Activated CD8-positive, alpha-beta memory T cell treated with anti-CD3 and anti-CD28 coated beads, Interleukin-2, amount 50 U/mL, for 4 hours (primary cell): ENCODE results near the gene AK5.

Experiments used
- DNase-seq: peaks from one replicate; pipeline ENCODE4 v3.0.0-alpha.2; 2020

Gene AK5, protein sequence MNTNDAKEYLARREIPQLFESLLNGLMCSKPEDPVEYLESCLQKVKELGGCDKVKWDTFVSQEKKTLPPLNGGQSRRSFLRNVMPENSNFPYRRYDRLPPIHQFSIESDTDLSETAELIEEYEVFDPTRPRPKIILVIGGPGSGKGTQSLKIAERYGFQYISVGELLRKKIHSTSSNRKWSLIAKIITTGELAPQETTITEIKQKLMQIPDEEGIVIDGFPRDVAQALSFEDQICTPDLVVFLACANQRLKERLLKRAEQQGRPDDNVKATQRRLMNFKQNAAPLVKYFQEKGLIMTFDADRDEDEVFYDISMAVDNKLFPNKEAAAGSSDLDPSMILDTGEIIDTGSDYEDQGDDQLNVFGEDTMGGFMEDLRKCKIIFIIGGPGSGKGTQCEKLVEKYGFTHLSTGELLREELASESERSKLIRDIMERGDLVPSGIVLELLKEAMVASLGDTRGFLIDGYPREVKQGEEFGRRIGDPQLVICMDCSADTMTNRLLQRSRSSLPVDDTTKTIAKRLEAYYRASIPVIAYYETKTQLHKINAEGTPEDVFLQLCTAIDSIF

GRCh38 chr1:77281491-77282186 lies at the start of gene AK5:
AK5 (plus strand) TSS chr1:77282019; CDS start chr1:77282314, 295 bp downstream.
- DNase-seq = peak; percentile 61

DNA sequence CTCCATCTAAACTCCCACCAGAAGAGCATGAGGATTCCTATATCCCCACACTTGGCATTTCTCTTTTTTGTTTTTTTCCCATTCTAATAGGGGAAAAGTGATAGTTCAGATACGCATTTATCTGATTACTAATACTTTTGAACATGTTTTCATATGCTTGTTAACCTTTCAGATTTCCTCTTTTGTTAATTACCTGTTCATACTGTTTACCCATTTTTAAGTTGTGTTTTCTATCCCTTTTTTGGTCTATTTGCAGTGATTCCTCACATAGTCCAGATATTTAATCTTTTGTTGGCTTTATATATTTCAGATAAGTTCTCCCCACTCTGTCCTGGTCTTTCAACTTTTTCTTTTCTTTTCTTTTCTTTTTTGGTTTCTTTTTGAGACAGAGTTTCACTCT lies 49.0 kb upstream of the AK5 start:
- no peak for DNase-seq

GRCh38 chr1:77234096-77234495 lies 47.7 kb upstream of the AK5 start:
- DNase-seq = no peak

- no peak for DNase-seq
Observed at GRCh38 chr1:77234943-77235342, 46.9 kb upstream of the AK5 start.

DNA sequence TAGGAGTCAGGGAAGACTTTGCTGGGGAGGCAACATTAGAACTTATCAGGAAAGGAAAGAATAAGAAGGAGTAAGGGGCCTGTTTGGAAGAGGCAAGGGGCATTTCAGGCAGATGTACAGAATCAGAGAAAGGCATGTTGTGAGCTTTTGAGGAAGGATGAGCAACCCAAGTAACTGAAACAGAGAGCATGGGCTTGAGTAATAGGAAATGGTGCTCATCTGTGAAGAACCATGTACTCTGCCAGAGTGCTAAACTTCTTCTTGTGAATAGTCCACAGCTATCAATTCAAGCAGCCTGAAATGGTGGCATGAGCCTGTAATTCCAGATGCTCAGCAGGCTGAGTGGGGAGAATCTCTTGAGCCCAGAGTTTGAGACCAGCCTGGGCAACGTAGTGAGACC lies 43.4 kb upstream of the AK5 start:
- no peak for DNase-seq

DNA sequence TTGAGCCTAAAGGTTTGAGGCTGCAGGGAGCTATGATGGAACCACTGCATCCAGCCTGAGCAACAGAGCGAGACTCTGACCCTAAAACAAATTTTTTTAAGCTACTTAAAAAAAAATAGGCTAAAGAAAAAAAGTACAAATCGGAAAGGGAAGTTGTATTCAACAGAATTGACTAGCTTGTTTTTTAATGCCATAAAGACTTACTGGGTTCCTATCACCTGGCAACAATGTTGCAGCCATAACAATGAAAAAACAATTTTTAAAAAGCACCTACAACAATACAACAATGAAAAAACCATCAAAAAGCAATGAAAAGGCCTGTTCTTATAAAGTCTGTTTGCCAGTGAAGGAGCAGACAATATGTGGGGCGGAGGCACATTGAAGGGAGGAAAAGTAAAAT lies 42.5 kb upstream of the AK5 start:
- no peak for DNase-seq

- DNase-seq = no peak
Observed at GRCh38 chr1:77245830-77246229, 36.0 kb upstream of the AK5 start.

DNA sequence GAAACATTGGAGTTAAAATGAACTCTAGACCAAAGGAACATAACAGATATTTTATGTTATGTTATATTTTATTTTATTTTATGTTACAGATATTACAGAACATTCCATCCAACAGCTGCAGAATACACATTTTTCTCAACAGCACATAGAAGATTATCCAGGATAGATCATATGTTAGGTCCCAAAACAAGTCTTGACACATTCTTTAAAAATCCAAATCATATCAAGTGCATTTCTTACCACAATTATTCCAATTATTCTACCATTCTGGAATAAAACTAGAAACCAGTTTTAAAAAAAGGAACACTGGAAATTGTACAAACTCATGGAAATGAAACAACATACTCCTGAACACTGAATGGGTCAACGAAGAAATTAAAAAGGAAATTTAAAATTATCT lies 31.7 kb upstream of the AK5 start:
- no peak for DNase-seq

- no peak for DNase-seq
Observed at GRCh38 chr1:77253211-77253610, 28.6 kb upstream of the AK5 start.

- no peak for DNase-seq
Observed at GRCh38 chr1:77263708-77264107, 18.1 kb upstream of the AK5 start.

DNA sequence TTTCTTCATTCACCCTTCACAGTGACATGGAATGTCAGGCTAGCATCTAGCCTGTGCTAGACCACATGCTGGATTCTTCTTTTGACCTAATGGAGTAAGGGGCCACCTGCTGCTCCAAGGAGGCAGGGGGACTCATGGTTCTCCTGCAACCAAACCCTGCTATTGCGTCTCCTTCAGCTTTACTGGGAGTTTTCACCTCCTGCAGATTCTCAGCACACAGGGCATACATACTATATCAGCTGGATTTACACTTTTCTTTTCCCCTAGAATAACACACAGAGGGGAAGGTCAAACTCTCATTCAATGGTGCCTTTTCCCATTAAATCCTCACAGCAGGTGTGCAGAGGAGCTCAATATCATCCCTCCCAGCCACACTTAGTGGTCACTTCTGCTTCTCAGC lies 16.6 kb upstream of the AK5 start:
- no peak for DNase-seq

GRCh38 chr1:77267035-77267434 lies 14.8 kb upstream of the AK5 start:
- DNase-seq = no peak

DNA sequence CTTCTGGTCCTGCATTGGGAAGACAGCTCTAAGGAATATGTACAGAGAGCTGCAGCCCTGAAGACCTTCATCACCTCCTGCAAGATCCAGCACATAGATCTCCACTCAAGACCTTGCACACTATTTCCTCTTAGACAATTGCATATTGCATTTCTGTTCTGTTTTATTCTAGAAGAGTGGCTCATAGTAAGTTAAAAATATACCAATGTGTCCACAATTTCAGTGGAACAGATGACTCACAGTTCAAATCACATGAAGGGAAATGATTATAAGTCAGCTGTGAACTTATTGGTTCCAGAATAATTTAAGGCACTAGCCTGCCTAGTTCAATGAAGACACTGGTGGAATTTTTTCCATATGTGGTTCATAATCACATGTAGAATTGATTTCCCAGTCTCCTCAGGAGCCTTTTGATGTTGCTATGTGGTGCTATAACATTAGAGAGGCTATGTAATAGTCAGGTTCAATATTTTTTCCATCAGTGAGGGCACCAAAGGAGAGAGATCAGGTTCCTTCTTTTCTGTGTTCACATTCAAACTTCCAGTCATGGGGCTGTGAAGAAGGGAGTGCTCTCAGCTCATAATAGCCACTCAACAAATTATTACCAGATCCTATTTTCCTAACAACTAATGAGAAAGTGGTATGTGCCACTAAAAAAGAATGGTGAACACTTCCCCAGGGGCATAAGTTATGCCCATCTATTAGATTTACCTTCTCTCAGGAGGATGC lies 9.8 kb upstream of the AK5 start:
- DNase-seq = no peak

GRCh38 chr1:77273891-77274290 lies 7.9 kb upstream of the AK5 start:
- no peak for DNase-seq

DNA sequence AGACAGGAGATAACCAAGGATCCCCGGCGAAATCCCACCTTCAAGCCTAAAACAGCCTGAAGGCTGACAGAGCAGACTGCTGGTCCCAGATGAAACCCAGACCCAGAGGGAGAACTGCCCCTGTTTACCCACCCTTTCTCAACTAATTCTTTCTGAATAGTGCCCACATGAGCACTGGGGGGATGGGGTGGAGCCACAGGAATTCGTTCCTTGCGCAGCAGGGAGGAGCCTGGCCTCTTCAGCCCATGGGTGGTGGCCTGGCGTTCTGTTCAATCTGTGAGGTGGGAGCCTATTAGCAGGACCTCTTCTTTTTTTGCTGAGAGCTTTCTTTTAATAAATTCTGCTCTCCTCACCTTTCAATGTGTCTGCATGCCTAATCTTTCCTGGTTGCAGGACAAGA lies 6.6 kb upstream of the AK5 start:
- no peak for DNase-seq

DNA sequence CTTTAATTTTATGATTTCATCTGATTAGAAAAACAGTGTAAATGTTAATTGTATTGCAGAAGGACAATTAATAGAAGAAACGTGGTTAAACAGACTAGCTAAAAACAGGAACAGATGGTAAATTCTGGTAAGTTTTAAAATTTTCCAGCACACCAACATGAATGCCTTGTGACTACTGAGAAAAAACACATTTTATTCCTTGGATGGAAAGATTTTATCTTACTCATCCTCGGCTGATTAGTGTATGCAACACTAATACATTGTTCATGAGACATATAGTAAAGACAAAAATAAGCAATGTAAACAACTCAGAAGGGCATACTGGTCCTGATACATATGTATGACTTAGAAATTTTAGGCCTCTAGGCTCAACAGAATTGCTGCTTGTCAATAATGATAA lies 4.9 kb upstream of the AK5 start:
- no peak for DNase-seq

- no peak for DNase-seq
Observed at GRCh38 chr1:77279929-77280328, 1.9 kb upstream of the AK5 start.

DNA sequence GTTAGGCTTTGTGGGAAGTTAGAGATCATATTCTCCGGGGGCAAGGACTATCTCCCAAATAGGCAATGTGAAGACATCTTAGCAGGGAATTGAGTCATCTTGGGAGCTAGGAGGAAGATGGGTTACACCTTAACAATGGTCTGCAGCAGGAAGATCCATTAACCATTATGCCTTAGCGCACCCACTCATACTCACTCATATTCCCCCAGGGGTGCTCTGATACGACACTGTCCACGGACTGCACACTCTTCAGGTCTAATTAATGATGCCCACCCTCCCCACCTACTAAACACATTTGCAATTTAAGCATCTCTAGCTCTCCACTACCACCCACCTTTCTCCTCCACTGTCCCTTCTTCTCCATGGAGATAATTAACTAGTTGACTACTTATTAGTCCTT lies 857 bp upstream of the AK5 start:
- DNase-seq = no peak

DNA sequence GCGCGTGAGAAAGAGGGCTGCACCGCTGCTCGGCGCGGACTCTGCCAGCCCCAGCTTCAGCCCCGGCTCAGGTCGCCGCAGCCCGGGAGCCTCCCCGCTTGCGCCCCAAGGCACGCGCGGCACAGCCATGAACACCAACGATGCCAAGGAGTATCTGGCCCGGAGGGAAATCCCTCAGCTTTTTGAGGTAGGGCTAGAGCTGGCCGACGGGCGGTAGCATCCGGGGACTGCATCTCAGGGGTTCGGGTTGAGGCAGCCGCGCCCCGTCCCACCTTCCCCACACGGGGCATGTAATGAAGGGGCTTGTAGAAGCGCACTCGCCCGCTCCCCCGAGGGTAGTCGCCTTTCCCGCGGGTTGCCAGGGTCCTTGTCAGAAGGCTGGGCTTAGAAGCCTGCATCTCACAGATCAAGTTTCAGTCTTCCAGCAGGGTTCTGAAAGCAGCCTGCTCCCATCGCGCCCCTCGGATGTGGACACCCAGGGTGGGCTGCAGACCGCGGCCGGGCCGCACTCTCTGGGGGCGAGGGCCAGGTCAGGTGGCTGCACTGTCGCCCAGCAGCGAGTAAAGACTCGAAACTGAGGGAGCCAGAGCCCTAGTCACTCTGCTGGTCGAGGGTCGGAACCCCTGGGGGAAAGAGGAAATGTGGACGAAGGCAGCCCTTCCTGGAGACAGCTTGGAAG lies 507 bp downstream of the AK5 start:
- DNase-seq = peak; percentile 34

DNA sequence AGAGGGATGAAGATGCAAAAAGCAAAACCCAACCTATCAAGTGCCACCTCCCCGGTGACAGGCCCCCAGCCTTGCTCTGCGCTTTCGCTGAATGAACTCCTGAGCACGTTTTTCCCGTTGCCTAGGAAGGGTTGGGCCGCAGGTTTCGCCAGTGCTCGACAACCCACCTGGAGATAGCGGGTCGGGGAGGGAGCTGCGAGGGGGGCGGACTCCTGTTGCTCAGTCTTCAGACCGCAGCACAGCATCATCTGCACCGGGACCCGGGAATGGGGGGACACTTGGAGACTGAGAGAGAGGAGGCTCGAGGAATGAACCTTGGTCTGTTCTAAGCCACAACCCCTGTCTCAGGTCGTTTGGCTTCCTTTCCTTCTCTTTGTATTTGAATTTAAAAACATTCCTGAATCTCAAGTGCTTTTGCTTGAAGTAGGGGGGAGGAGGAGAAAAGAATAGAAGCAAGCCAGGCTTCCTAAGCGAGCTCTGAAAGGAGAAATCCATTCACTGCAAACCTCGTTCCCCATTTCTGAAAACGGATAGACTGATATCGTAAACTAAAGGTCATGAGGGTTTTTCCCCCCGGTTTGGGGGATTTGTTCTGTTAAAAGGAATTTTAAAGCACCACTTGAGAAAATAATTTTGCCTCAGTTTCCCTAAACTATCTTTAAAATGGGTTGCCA lies 1.2 kb downstream of the AK5 start:
- DNase-seq = peak; percentile 33

DNA sequence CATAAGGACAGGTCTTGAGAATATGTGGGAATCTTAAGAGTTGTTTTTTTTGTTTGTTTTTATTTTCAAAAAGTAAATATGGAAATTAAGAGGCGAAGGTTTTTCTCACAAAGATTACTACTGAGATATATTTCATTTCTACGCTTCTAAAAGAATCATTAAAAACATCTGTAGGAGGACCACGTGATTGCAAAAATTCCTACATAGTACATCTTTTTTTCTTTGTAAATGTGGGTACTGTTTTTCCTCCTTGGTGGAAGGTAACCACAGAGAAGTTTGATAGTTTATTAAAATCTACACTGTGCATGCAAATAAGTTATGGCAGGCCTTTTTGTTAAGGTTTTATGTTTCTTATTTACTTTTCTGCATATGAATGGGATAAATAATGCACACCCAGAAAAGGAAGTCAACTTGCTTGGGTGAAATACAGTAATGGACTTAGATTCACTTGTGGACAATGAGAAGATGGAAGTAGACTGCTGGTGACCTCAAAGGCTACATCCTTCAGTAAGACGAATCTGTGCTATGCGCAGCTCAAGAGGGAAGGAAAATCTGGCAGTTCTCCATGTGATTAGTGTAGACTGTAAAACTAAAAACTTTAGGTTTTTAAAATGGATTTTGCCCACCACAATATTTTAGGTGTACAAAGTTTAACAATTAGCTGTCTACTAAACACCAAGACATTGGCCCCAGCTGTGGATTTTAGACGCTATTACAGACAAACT lies 2.0 kb downstream of the AK5 start:
- no peak for DNase-seq

GRCh38 chr1:77287535-77287934 lies 5.7 kb downstream of the AK5 start:
- no peak for DNase-seq
